HCT116 (cell line): Measurements from ENCODE around the gene FAM53B. TPM values are rescaled to one million over a fixed set of nuclear protein-coding genes. Genes with fewer than 3 reads are reported as not detected.

ENCODE experiments used
- ATAC-seq: fragments of 200-7000 bp; cut with Tn5 transposase; 2 replicates; pipeline ENCODE4 v1.9.1; 2020; ENCODE audit warnings: mild to moderate bottlenecking, moderate library complexity
- BruUV-seq: library from RNA; stranded (reverse); fragments of 400-500 nt; replicated peaks from 2 replicates; lab custom pipeline; 2021; lab: Mats Ljungman, UMichigan
- CTCF ChIA-PET: fragments of 300-600 bp; sonication (Branson Sonifier 250); formaldehyde crosslinking; loops from one replicate; lab custom pipeline; 2021; ENCODE audit warnings: antibody characterized with exemption; lab: Charles Lee
- POLR2A ChIA-PET: fragments of 300-600, 350-600 bp; sonication (Branson Sonifier 250); formaldehyde crosslinking; loops from one replicate; lab custom pipeline; 2021; ENCODE audit warnings: antibody characterized with exemption; lab: Charles Lee
- RAD21 ChIA-PET, 2 experiments: fragments of 300-600 bp; sonication (Branson Sonifier 250); formaldehyde crosslinking; loops; one replicate each; lab custom pipeline; 2023; ENCODE audit warnings: low total read pairs in 2 of 2; ENCODE audit not compliant: uncharacterized antibody in 2 of 2, unreplicated experiment in 2 of 2, low non-redundant PET in 1 of 2; lab: Charles Lee
- DNase-seq: peaks from one replicate; pipeline ENCODE4 v3.0.0-alpha.2; 2010; ENCODE audit warnings: low read depth, low spot score
- H2AFZ ChIP-seq: fragments of 200-600 bp; shearing (Covaris generic), sonication (generic); 2 replicates; pipeline ENCODE4 v1.6.1; 2017; ENCODE audit warnings: low read depth, mixed run types, mixed read lengths, antibody characterized with exemption, low read length; ENCODE audit not compliant: poor library complexity, severe bottlenecking
- H3K27ac ChIP-seq: 2 replicates; pipeline ENCODE4 v1.5.1; 2012; ENCODE audit warnings: low read depth, low read length
- H3K27me3 ChIP-seq: fragments of 200-600 bp; sonication (generic); 2 replicates; pipeline ENCODE4 v1.6.1; 2016; ENCODE audit warnings: mixed run types, low read length, mixed read lengths; ENCODE audit not compliant: insufficient read depth
- H3K36me3 ChIP-seq, 2 experiments: fragments of 200-500 bp in 1 of 2; fragments of 200-600 bp in 1 of 2; sonication (Bioruptor generic) in 1 of 2; sonication (generic) in 1 of 2; 2 replicates each; pipeline versions ENCODE4 v1.5.1 to v1.6.1; 2014 to 2016; ENCODE audit warnings: low read length in 2 of 2, inconsistent platforms in 1 of 2, mixed read lengths in 1 of 2, mixed run types in 1 of 2; ENCODE audit not compliant: insufficient read depth in 2 of 2, control insufficient read depth in 1 of 2
- H3K4me1 ChIP-seq, 2 experiments: fragments of 200-600 bp in 1 of 2; sonication (generic) in 1 of 2; 2 replicates each; pipeline versions ENCODE4 v1.5.1 to v1.6.1; 2012 to 2017; ENCODE audit warnings: low read length in 2 of 2, inconsistent platforms in 1 of 2, mild to moderate bottlenecking in 1 of 2, mixed read lengths in 1 of 2, mixed run types in 1 of 2, moderate library complexity in 1 of 2; ENCODE audit not compliant: insufficient read depth in 2 of 2, control insufficient read depth in 1 of 2
- H3K4me2 ChIP-seq: fragments of 200-600 bp; sonication (generic); 2 replicates; pipeline ENCODE4 v1.6.1; 2017; ENCODE audit warnings: mixed run types, low read length, mixed read lengths
- H3K4me3 ChIP-seq, 2 experiments: fragments of 200-600 bp in 1 of 2; sonication (generic) in 1 of 2; replicated peaks in 1 of 2; 2 replicates each; pipeline ENCODE4 v1.5.1; 2011 to 2016; ENCODE audit warnings: low read length in 2 of 2, control low read depth in 1 of 2, low read depth in 1 of 2, mild to moderate bottlenecking in 1 of 2, mixed read lengths in 1 of 2, mixed run types in 1 of 2
- H3K79me2 ChIP-seq: fragments of 200-600 bp; sonication (generic); 2 replicates; pipeline ENCODE4 v1.6.1; 2017; ENCODE audit warnings: mild to moderate bottlenecking, mixed run types, low read length, moderate library complexity, mixed read lengths; ENCODE audit not compliant: insufficient read depth
- H3K9ac ChIP-seq: fragments of 200-600 bp; sonication (generic); 2 replicates; pipeline ENCODE4 v1.6.1; 2016; ENCODE audit warnings: low read length, mixed read lengths
- H3K9me2 ChIP-seq: fragments of 200-600 bp; sonication (generic), shearing (Covaris generic); 2 replicates; pipeline ENCODE4 v1.6.1; 2017; ENCODE audit warnings: mixed run types, mild to moderate bottlenecking, moderate library complexity; ENCODE audit not compliant: insufficient read depth
- H3K9me3 ChIP-seq, 2 experiments: fragments of 200-500 bp in 1 of 2; fragments of 200-600 bp in 1 of 2; sonication (Bioruptor generic) in 1 of 2; sonication (generic) in 1 of 2; 2 replicates each; pipeline ENCODE4 v1.6.1; 2014 to 2017; ENCODE audit warnings: low read length in 2 of 2, mixed read lengths in 2 of 2, inconsistent platforms in 1 of 2, low read depth in 1 of 2, mild to moderate bottlenecking in 1 of 2, mixed run types in 1 of 2, moderate library complexity in 1 of 2; ENCODE audit not compliant: control insufficient read depth in 1 of 2, insufficient read depth in 1 of 2
- H4K20me1 ChIP-seq: fragments of 200-600 bp; sonication (generic), shearing (Covaris generic); 2 replicates; pipeline ENCODE4 v1.6.1; 2017; ENCODE audit warnings: mixed run types, mild to moderate bottlenecking, moderate library complexity; ENCODE audit not compliant: insufficient read depth
- CEBPB ChIP-seq: IDR thresholded peaks from 2 replicates; pipeline ENCODE4 v1.6.1; 2012; ENCODE audit warnings: low read depth
- CTCF ChIP-seq, 3 experiments: fragments of 200-600 bp in 1 of 3; sonication (generic) in 1 of 3; IDR thresholded peaks in 2 of 3; conservative IDR thresholded peaks in 1 of 3; 2 replicates each; pipeline ENCODE4 v1.5.1; 2012 to 2017; ENCODE audit warnings: low read depth in 2 of 3, low read length in 2 of 3, antibody characterized with exemption in 1 of 3, borderline replicate concordance in 1 of 3, control low read depth in 1 of 3, mild to moderate bottlenecking in 1 of 3, mixed read lengths in 1 of 3, mixed run types in 1 of 3, moderate library complexity in 1 of 3; ENCODE audit not compliant: insufficient read depth in 1 of 3
- ELF1 ChIP-seq: IDR thresholded peaks from 2 replicates; pipeline ENCODE4 v1.6.1; 2012; ENCODE audit warnings: low read depth, borderline replicate concordance
- EZH2phosphoT487 ChIP-seq: fragments of 200-600 bp; IDR thresholded peaks from 2 replicates; pipeline ENCODE4 v1.6.1; 2018; ENCODE audit warnings: antibody characterized with exemption, borderline replicate concordance
- POLR2AphosphoS5 ChIP-seq: IDR thresholded peaks from 2 replicates; pipeline ENCODE4 v1.6.1; 2011; ENCODE audit warnings: mild to moderate bottlenecking, low read depth, low read length, moderate library complexity
- SP1 ChIP-seq: IDR thresholded peaks from 2 replicates; pipeline ENCODE4 v1.6.1; 2012; ENCODE audit warnings: low read depth
- intact Hi-C: fragments of 100-400 bp; cut with micrococcal nuclease; formaldehyde crosslinking; loops from 2 replicates; pipeline ENCODE4 v1.10.0; 2022
- total RNA-seq: library from RNA; stranded (reverse); gene quantifications from one replicate; pipeline ENCODE4 v1.2.1, GENCODE V29; 2021; ENCODE audit not compliant: unreplicated experiment
- TF ChIP-seq, protein P1 (sequence below): IDR thresholded peaks from 2 replicates; pipeline ENCODE4 v1.6.1; 2012; ENCODE audit warnings: low read depth

FAM53B gene
- total RNA-seq, 1 experiment from 2014 or later, result 19.6 TPM

- intact Hi-C loops, result loop anchor here (2.0 to 5.0 kb wide), 5 partner anchors 93 to 1158 kb away; partner anchors contain the start of gene OAT
- no peak for ATAC-seq
- Histone ChIP-seq H2AFZ (no peak overlapping the region), H3K4me2 (no peak overlapping the region), H3K9ac (no peak overlapping the region), H3K9me3 (no peaks in the 10 kb centered on the region), H3K4me3 (no peak overlapping the region), H3K27ac (no peak overlapping the region), H4K20me1 (no peaks in the 10 kb centered on the region), H3K79me2 (peaks cover 27% of the 10 kb centered on the region; the same call in 1 of the 2 replicates), H3K4me1 (peaks cover 25 to 40% of the 10 kb centered on the region in 2 experiments), H3K27me3 (no peaks in the 10 kb centered on the region), H3K36me3 (no peaks in the 10 kb centered on the region), H3K9me2 (no peaks in the 10 kb centered on the region)
- no peak for TF ChIP-seq CEBPB
- no peak for TF ChIP-seq CTCF (IDR thresholded peaks at IDR 0.05 in 2 of 3, conservative IDR thresholded peaks at IDR 0.05 in 1 of 3; ENCODE audit: borderline replicate concordance in 1 of 3, insufficient read depth in 1 of 3, low read depth in 2 of 3, low read length in 2 of 3)
- TF ChIP-seq ELF1, result no peak
- TF ChIP-seq, protein P1, sequence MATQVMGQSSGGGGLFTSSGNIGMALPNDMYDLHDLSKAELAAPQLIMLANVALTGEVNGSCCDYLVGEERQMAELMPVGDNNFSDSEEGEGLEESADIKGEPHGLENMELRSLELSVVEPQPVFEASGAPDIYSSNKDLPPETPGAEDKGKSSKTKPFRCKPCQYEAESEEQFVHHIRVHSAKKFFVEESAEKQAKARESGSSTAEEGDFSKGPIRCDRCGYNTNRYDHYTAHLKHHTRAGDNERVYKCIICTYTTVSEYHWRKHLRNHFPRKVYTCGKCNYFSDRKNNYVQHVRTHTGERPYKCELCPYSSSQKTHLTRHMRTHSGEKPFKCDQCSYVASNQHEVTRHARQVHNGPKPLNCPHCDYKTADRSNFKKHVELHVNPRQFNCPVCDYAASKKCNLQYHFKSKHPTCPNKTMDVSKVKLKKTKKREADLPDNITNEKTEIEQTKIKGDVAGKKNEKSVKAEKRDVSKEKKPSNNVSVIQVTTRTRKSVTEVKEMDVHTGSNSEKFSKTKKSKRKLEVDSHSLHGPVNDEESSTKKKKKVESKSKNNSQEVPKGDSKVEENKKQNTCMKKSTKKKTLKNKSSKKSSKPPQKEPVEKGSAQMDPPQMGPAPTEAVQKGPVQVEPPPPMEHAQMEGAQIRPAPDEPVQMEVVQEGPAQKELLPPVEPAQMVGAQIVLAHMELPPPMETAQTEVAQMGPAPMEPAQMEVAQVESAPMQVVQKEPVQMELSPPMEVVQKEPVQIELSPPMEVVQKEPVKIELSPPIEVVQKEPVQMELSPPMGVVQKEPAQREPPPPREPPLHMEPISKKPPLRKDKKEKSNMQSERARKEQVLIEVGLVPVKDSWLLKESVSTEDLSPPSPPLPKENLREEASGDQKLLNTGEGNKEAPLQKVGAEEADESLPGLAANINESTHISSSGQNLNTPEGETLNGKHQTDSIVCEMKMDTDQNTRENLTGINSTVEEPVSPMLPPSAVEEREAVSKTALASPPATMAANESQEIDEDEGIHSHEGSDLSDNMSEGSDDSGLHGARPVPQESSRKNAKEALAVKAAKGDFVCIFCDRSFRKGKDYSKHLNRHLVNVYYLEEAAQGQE, result no peak
- no peak for TF ChIP-seq EZH2phosphoT487
- TF ChIP-seq POLR2AphosphoS5, result no peak
- no peak for TF ChIP-seq SP1
- POLR2A ChIA-PET, result no interaction called here
- no TSS peak for BruUV-seq
- RAD21 ChIA-PET, result no interaction called here
- DNase-seq, result no peak
- CTCF ChIA-PET, result interaction anchor here (2.2 to 3.0 kb wide), 2 partner anchors 20 to 208 kb away, joined by 25 to 46 read pairs; no protein-coding TSS in a partner anchor
Observed at GRCh38 chr10:124739986-124740368, 4.2 kb downstream of the FAM53B start.
